IPS DF 19.7 (cell line): Measurements from ENCODE around the gene ITGAV.

Source experiments
- DNase-seq: peaks from one replicate; pipeline ENCODE4 v3.0.0-alpha.2; 2013; ENCODE audit warnings: low read depth, low spot score

ITGAV gene

DNA sequence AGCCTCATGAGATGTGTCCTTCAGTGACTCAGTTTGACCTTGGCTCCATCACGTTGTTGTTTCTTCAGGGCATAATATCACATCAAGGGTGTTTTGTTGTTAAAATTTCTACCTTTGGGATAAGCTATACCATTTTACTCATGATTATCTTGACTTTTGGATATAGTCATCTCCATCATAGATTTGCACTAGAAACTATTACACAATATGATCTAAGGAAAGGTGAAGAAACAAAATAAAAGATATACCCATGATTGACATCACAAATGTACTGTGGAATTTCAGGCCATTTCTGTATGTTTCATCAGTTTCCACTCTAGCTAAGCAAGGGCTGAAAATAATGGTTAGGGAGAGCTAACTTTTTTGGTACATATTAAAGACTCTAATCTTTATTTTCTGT is 79.3 kb downstream of the ITGAV start:
- DNase-seq = no peak

DNA sequence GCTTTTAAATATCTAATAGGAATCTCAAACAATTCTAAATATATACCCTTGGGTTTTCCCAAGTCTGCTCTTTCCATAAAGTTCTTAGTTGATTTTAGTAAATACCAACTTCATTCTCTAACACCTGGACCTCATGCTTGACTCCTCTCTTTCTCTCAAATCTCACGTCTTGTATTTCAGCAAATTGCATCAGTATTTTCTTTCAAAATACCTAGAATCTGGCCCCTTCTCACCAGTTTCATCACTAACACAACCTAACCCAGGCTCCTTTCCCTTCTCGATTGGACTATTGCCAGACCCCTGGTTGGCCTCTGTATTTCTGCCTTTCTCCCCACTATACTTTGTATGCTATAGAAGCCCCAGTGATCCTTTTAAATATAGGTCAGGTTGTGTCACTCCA is 81.0 kb downstream of the ITGAV start:
- no peak for DNase-seq

DNA sequence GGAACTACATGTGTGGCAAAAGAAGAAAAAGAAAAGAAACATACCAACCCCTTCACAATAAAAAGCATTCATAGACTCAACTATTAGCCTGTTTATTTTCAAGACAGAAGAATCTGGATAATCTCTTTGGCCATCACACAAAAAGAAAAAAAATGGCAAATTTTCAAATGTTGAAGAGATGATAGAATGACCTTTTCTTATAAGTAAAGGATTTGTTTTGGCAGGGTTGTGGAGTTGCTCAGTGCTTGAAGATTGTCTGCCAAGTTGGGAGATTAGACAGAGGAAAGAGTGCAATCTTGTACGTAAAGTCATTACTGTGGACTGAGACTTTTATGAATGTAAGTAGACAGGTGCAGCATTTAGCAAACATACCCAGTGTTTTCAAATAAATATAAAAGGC is 85.5 kb downstream of the ITGAV start:
- no peak for DNase-seq

DNA sequence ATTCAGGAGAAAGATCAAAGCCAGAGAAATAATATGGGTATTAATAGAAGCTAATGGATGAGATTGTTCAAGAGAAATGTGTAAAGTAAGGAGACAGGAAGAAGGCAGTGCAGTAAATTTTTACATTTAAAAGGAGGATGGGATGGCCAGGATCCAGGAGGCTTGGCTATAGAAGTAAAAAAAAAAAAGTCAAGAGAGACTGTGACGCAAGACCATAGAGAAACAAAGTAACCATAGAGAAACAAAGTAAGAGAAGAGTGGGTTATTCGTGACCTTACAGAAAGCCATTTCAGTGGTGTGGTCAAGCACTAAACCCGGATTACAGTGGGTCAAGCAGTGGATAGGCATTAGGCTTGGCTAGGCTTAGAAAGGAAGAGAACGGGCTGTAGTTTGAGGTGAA is 93.5 kb downstream of the ITGAV start:
- DNase-seq = no peak

DNA sequence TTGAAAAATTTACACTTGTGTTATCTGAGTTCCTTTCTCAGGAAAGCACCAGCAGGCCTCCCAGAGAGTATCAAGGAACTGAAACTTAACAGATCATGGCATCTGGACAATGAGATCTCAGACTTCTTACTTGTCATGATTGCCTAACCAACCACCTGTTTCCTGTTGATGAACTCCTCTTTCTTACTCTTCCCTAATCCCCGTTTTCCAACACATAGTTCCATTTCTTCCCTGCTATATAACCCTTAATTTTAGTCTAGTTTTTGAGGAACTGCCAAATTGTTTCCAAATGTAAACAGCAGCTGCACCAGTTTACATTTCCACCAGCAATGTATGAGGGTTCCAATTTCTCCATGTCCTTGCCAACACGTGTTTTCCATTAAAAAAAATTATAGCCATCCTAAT is 98.0 kb downstream of the ITGAV start:
- DNase-seq = no peak

DNA sequence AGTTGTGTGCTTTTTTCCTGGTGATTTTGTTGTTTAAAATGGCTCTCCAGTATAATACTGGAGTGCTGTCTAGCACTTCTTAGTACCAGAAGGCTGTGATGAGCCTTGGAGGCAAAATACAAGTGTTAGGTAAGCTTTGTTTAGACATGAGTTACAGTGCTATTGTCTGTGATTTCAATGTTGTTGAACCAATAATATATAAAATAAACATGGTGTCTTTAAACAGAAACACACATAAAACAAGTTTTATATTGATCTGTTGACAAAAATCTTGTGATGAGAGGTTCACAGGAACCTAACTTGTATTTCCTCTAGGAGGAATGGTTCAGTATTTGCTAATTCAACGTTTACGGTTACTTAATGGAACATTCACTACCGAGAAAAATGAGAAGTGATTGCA is 99.0 kb downstream of the ITGAV start:
- no peak for DNase-seq

DNA sequence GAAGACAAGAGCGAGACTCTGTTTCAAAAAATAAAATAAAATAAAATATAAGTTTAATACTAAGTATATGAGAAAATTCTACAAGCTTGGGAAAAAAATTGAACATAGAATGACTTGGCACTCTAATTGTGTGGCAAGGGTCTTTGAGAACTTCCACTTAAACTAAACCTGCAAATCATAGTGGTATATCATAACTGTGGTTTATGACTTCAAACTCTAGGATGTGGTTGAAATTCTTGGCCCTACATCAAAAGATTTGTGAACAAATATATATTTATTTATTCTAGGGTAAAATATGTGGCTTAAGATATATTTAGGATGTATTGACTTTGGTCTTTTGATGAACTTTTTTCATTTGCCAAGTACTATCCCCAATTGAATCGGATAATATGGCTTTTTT is 100.9 kb downstream of the ITGAV start:
- no peak for DNase-seq

DNA sequence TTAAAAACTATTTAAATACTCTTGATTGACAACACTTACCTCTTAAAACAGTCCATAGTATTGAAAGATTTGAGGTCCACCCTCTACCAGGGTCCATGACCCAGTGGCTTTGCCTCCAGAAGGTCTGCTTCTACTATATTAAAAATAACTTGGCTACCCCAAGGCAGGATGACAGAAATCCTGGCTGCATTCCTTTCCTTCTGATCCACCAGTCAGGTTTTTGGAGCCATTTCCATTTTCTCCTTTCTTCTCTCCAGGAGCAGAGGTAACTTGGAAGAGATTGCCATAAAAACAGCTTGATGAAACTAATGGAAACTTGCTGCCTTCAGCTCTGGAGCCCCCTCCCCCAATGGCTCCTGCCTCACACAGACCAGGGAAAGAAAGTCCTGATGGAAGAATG is 101.4 kb downstream of the ITGAV start:
- DNase-seq = no peak

DNA sequence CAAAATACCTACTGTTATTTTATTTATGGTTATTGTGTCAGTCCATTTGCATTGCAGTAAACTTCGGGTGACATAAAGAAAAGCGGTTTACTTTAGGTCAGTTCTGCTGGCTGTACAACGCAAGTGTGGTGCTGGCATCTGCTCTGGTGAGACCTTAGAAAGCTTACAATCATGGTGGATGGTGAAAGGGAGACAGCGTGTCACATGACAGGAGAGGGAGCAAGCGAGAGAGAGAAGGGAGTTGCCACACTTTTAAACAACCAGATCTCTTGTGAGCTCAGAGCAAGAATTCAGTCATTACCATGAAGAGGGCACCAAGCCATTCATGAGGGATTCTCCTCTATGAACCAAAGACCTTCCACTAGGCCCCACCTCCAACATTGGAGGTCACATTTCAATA is 102.0 kb downstream of the ITGAV start:
- no peak for DNase-seq

DNA sequence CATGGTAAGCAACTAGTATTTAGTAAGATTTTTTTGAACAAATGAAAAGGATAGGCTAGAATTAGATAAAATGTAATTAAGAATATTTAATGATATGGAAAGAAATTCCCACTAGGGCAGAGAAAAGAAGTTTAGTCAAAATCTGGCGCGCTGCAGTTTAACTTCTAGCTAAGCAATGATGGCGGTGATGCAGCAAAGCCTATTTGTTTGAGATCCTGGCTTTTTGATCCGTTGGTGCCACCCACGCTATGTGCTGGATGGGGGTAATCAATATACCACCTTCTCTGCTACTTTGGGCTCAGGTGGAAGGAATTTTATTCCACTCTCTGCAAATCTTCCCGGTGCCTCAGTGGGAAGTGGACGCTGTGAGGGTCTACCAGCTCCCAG is 103.6 kb downstream of the ITGAV start:
- no peak for DNase-seq

DNA sequence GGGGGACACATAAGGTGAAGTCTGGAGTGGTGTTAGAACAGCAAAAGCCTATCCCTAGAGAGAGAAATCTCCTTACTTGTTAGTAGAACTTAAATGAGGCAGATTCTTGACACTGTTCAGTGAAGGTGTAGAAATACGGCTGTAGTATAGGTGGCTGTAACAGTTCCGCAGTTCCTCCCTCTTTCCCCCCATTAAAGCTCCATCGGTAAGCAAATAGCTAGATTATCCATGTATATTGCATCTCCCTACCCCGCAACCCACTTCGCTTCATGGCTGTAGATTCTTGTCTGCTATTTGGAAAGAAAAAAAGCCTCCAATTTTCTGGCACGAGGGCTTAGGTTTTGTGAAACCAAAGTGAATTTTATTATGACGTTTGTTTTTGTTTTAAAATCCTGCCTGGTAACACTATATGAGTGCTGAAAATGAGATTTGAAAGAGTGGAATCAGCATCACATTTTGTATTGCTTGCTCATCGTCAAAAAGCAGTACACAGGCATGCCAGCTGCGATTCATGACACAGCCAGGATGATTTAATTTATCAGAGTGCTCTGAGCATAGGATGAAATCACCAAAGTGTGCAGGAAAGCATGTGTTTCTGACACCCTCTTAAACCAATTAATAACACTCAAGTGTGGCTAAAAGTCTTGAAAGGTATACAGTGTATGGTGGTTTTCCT is 105.4 kb downstream of the ITGAV start:
- DNase-seq = no peak

DNA sequence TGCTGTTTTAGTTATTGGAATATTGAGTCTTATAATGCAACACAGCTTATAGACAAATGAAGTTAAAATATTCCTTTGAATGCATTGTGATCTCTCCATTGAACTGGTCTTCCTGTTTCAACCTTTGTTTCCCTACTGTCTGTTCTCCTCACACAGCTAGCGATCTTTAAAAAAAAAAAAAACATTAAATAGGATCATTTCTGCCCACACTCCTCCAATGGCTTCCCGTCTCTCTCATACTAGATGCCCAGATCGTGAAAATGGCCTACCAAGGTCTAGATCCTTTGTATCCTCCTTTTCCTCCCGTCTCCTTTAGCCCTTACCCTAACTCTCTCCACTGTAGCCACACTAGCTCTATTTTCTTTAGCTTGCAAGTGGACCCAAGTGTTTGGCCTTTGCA is 106.4 kb downstream of the ITGAV start:
- no peak for DNase-seq

DNA sequence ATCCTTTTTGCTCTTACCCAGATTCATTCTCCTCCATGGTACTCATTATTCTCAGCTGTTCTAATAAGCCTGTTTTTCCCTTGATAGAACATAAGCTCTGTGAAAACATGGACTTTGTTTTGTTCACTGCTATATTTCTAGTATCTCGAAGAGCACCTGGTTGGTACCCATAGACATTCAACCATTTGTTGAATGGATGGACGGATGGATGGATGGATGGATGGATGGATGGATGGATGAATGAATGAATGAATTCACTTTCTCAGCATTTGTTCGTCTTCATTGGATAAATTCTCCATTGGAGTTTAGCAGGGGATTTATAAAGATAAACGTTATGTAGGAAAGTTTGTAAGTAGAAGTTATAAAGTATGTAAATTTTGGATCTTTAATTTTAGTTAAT is 106.9 kb downstream of the ITGAV start:
- DNase-seq = no peak

DNA sequence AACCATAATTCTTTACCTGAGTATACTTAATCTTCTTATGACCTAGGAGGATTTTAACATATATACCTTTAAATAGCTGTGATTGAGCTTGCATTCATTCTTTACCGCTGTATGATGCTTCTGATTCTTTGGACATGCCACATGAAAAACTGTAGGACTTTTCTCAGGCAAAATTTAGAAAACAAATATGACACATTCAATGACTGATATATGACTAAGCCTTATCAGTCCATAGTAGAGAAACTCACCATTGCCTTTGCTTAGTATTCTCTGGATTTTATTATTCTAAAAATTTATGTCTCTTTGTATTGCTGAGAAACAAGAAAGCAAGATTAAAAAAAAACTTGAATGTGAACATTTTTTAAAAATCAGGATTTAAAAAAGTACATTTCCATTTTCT is 107.7 kb downstream of the ITGAV start:
- DNase-seq = no peak

DNA sequence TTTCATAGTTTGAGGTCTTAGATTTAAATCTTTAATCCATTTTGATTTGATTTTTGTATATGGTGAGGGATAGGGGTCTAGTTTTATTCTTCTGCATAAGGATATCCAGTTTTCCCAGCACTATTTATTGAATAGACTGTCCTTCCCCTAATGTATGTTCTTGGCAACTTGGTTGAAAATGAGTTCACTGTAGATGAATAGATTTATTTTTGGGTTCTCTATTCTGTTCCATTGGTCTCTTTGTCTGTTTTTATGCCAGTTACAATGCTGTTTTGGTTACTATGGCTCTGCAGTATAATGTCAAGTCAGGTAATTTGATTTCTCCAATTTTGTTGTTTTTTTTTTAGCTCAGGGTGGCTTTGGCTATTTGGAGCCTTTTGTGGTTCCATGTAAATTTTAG is 109.9 kb downstream of the ITGAV start:
- no peak for DNase-seq

DNA sequence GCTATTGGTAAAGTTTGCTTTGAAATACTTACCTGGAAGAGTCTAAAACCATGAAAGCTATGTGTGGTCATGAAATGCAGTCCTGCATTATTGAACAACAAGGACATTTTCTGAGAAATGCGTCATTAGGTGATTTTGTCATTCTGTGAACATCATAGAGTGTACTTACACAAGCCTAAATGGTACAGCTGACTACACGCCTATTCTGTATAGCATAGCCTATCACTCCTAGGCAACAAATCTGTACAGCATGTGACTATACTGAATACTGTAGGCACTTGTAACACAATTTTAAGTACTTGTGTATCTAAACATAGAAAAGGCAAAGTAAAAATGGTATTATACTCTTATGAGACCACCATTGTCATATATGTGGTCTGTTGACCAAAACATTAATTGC is 112.2 kb downstream of the ITGAV start:
- DNase-seq = no peak

DNA sequence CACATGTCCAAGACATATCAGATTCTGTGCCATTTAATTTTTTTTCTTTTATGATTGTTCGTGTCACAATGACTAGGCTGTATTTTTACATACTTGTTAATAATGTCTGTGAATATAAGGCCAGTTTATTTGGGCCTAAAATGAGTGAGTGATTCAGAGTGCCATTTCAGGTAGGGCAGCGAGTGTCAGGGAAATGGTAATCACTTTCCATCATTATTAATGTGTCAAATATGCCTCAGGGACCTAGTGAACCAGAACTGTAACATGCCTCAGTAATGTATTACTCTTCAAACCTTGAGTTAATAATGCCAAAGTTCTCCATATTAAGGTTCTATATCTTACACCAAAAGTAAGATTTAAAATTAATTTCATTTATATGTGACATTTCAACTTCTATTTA is 112.6 kb downstream of the ITGAV start:
- DNase-seq = no peak

DNA sequence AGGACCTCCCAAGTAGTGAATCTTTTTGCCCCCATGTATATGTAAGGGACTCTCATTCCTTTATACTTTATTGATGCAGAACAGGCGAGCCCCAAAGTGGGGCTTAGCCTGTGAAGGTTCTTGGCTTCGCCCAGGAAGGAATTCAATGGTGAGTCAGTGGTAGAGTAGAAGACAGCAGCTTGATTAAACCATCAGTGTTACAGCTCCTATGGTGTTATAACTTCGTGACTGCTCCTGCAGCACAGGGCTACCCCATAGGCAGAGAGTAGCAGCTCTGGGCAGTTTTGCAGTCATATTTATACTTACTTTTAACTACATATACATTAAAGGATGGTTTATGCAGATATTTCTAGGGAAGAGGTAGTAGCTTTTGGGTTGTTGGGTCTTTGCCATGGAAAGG is 115.0 kb downstream of the ITGAV start:
- no peak for DNase-seq

DNA sequence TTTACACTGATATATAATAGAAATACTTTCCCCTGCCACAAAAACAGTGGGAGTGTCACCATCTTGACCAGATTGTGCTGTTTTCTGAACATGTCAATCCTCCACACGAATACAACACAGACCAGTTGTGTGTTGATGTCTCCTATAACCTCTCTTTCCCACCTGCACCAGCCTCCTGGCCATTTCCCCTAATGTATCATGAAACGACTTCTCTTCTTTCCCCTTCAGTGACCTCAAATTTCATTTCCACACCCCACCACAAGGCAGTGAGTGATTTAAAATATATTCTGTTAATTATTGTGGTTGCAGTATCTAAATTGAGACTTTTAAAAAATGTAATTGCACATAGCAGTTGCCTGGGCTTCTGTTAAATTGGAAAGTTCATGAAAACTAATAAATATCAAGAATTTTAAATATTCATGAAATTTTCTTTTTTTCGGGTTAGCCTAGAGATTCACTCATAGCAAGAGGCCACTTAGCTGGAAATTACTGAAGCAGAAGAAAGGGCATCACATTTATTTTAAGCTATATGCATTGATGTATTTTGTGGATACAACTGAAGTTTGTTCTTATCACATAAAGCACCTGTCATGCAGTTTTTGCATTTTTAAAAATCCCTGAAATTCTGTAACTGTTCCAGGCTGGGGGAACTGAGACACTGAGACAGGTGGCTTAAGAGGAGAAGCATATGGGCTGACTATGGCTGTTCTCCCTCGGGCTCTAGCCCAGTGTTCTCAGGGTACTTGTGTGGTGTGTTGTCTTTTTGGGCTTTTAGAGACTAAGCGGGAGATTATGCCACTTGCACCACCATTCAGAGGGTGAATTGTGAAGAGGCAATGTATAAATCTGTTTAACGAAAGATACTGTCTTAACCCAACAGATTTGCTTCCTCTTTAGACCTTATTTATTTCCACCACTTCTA is 119.9 kb downstream of the ITGAV start:
- no peak for DNase-seq

DNA sequence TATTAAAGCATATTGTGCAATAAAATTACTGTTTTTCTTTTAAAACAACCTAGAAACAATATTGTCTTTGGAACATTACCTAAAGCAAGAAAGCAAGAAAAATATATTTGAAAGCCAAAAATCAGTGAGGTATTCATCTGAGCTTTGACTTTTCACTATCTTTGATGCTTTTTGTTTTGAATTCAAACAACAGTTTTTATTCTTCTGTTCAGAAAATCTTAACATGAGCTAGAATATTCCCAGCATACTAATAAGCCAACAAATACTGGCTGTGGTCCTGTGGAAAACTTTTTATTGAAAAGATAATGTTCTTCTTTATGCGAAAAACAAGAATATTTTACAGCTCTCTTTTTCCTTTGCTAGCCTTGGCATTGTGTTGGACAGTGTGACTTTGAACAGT is 123.8 kb downstream of the ITGAV start:
- no peak for DNase-seq

DNA sequence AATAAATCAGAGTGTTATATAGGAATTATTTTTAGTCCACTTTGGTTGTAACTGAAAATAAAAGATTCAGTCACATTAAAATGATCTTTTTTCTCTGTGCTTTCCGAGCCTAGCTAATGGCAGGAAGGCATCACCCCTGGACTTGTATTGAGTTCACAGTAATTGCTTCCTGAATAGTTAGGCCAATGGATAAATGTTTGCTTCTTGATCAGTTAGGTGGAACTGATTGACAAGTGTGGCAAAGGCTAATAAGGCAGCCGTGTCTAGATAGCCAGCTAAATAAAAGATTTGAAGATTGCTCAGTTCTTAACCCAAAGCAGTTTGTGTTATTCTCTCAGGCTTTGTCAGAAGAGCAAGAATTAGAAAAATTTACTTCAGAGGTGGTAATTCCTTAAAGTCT is 124.8 kb downstream of the ITGAV start:
- no peak for DNase-seq

DNA sequence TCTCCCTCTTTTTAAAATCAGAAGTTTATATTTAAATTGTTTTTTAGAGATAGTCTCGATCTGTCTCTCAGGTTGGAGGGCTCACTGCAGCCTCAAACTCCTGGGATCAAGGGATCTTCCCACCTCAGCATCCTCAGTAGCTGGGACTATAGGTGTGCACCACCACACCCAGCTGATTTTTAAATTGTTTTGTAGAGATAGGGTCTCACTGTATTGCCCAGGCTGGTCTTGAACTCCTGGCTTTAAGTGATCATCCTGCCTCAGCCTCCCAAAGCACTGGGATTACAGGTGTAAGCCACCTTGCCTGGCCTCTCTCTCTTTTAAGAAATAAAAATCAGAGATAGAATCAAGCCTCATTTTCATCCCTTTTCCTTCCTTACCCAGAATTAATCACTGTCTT is 126.1 kb downstream of the ITGAV start:
- no peak for DNase-seq

DNA sequence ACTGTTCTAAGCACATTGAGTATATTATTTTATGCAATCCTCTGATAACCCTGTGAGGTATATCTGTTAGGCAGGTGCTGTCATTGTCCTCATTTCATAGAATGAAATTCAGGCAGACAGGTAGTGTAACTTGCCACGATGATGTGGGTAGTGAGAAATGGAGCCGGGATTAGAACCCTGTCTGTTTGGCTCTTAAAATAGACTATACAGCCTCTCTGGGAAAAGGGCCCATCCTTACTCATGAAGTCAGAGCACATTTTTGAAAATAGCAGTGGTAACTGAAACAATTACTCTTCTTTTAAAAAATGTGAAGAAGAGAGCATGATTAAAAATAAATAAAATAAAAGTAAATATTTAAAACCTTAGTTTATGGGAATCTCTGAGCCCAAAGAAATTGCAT is 127.0 kb downstream of the ITGAV start:
- DNase-seq = no peak
